Activated CD4-positive, alpha-beta T cell treated with anti-CD3 and anti-CD28 coated beads, Interleukin-10, Interleukin-2, amounts not matched to agents 100 ng/mL and 50 ng/mL, durations not matched to agents 16 hours and 8 hours (primary cell): ENCODE measurements around the gene METTL22.

Experiments used
- DNase-seq: peaks from one replicate; pipeline ENCODE4 v3.0.0-alpha.2; 2020

Gene METTL22

GRCh38 chr16:8594149-8594666, 27.3 kb upstream of the METTL22 start:
- DNase-seq: no peak

- DNase-seq: no peak
Observed at GRCh38 chr16:8595783-8596182, 25.7 kb upstream of the METTL22 start.

DNA sequence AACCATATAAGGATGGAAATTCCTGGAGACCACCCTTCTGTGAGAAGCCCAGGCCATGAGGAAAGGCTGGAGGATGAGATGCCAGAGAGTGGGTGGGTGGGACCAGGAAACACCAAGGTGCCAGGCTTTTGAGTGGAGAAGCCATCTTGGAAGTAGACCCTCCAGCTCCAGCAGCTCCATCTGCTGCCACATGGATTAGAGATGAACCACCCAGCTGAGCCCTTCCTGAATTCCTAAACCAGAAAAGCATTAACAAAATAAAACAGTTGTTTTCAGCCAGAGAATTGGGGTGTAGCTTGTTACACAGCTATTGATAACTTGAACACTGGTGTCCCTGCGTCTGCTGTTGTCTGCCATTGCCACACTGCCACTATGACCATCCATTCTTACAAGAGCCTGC, 24.9 kb upstream of the METTL22 start:
- no peak for DNase-seq

GRCh38 chr16:8600144-8600775, 21.2 kb upstream of the METTL22 start:
- DNase-seq: no peak

DNA sequence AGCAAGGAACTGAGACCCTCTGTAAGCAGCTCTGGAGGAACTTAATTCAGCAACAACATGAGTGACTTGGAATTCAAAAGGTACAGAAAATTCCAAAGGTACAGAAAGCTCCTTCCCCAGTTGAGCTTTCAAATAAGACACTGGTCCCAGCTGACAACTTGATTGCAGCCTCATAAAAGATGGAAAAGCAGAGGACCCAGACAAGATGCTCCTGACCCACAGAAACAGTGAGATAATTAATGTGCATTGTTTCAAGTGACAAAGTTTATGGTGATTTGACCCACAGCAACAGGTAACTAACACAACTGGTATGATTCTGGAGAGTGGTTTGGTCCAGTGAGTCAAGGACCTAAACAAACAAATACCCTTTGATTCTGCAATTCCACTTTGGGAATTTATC, 15.9 kb upstream of the METTL22 start:
- no peak for DNase-seq

DNA sequence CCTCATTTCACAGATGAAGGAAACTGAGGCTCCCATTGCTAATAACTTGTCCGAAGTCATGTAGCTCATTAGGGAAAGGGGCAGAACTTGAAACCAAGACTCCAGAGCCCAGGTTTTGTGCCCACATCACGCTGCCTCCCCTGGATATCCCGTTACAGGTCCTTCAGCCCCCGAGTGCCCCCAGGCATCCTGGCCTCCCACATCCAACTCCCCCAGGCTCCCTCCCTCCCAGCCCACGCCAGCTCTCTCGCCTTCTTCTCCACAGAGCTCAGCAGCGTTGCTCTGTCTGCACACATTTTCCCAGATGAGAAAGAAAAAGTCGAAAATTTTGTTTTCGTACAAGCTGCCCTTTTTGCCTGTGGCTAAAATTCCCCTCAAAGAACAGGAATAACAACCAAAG, 14.3 kb upstream of the METTL22 start:
- no peak for DNase-seq

DNA sequence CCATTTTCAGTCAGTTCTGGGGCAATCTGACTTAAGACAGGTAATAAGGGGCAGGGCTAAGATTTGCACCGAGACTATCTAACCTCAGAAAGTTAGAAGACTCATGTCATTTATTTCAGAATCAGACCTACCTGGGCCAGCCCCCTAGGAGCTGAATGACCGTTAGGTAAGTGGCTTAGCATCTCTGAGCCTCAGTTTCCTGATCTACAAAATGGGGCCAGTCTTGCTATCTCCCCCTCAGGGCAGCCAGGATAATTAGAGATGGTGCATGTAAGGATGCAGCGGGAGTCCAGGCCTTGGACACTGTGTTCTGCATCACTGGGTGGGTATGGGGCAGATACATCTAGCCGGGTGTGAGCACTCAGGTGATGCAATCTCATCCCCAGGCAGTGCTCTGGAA, 10.4 kb upstream of the METTL22 start:
- DNase-seq: no peak

- no peak for DNase-seq
Observed at GRCh38 chr16:8611886-8612600, 9.5 kb upstream of the METTL22 start.

GRCh38 chr16:8614435-8615029, 7.0 kb upstream of the METTL22 start:
- no peak for DNase-seq

DNA sequence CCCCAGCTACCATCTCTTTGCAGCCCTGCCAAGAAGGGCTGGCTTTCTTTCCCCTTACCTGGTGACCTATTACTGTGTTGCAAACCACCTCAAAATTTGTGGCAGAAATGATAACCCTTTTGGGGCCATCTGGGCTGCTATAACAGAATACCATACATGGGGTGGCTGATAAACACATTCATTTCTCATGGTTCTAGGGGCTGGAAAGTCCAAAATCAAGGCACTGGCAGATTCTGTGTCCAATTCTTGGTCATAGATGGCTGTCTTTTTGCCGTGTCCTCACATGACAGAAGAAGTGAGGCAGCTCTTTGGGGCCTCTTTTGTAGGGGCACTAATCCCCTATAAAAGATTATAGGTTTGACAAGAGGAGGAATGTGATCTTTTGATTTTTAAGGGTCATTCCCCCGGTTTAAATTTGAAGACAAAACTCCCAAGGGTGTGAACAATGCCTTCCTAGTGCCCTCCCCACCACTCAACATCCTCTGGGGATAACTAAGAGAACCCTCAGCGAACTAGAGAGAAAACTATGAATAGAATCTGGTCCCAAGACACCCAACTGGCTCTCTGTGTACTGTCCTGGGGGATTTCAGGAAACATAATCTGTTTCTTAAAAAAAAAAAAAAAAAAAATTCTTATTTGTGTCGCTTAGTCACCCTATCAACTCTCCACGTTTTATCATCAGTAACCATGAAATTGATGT, 1.7 kb upstream of the METTL22 start:
- DNase-seq: no peak

DNA sequence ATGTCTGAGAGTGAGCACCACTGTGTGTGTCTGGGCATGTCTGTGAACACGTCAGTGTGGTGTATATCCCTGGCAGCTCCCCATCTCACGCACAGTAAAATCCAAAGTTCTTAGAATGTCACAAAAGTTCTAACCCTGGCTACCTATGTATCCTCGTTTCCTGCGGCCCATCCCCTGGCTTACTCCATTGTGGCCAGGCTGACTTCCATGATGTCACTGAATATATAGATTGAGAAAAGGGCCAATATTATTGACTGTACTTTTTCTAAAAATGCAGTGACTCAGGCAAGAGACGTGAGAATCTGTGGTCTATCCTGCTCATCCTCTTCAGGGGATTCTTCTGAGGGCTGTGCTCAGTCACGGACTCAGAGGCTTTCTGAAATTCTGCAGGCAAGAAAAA, 963 bp upstream of the METTL22 start:
- DNase-seq: no peak

GRCh38 chr16:8621222-8621571, 301 bp upstream of the METTL22 start:
- no peak for DNase-seq

DNA sequence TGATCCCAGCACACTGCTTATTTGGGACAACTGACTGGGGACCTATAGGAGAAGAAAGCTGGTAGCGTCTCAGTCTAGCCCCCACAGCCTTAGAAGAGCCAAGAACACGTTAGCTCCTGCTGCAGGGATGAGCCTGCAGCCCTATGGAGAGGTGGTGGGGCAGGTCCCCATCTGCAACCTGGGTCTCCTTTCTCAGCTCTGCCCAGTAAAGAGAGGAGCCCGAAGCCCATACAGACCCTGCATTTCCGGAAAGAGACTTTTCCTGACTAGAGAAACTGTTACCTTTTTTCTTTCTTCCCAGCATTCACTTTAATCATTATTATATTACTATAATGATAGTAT, 788 bp downstream of the METTL22 start:
- DNase-seq: peak; percentile 5

- DNase-seq: no peak
Observed at GRCh38 chr16:8623634-8624033, 2.1 kb downstream of the METTL22 start.

DNA sequence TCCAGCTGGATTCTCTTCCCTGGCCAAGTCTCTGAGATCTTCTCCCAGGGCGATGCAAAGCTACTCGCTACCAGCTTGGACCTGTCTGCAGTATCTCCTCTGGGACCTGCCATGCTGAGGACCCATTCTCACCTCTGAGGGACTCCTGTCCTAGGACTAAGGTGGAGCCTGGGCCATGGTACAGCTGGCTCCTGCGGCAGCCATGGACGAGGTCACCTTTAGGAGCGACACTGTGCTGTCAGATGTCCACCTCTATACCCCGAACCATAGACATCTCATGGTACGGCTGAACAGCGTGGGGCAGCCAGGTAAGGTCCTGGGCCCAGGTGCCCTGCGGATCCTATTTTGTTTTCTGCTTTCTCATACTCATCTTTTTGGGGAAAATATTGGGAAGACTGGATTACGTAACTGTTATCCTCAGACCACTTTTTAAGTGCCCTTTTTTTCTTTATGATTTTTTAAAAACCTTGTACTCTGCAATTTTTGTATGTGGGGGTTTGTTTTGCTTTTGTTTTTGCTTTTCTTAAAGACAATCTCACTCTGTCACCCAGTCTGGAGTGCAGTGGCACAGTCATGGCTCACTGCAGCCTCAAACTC, 4.1 kb downstream of the METTL22 start:
- DNase-seq: no peak

DNA sequence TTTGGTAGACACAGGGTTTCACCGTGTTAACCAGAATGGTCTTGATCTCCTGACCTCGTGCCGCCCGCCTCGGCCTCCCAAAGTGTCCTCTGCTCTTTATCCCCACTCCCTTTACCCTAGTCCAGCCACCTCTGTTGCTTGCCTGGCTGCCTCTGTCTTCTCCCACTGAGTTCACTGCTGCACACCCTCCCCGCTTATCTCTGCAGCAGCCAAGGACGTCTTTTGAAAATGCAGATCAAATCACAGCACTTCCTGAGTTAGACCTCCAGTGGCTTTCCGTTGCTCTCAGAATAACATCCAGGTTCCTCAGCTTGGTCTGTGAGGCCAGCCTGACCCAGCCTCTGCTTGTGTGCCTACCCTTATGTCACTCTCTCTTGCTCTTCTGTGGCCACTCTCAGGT, 5.4 kb downstream of the METTL22 start:
- no peak for DNase-seq

DNA sequence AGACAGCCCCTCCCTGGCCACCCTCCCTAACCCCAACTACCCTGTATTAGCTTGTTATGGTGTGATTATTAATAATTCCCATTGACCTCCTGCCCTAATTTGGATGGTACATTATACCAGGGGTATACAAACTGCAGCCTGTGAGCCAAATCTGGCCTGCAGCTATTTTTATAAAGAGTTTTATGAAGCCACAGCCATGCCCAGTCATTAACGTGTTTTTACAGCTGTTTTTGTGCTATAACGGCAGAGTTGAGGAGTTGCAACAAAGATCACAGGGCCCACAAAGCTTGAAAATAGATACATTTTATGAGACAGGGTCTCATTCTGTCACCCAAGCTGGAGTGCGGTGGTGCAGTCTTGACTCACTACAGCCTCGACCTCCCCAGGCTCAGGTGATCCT, 6.0 kb downstream of the METTL22 start:
- DNase-seq: no peak

GRCh38 chr16:8628981-8629725, 7.7 kb downstream of the METTL22 start:
- DNase-seq: no peak

DNA sequence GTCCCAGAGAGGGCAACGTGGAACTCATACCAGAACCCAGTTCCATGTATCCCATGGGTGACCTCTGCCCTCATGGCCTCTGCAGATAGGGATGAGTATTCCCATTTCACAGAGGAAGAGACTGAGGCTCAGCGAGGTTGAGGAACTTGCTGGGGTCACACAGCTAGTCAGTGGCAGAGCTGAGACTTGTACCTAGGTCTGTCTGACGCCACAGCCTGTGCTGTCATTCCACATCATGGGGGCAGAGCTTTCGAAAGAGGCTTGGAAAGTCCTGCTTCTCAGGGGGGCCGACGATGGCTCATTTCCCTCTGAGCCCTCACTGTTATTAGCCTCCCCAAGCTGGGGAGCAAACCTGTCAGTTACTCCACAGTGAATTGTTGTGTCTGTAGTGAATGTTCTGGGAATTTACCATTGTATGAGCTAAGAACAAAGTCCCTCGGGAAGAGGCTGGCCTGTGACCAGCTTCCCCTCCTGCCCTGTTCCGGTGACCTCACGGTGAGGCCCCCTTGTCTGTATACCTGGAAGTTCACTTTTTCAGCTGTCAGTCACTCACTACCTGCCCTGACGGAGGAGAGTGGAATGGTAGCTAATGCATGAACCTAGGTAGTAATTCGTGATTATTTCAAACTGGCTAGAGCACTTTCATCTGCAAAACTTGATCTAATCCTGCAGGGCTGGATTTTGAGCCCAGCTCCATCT, 8.9 kb downstream of the METTL22 start:
- no peak for DNase-seq

DNA sequence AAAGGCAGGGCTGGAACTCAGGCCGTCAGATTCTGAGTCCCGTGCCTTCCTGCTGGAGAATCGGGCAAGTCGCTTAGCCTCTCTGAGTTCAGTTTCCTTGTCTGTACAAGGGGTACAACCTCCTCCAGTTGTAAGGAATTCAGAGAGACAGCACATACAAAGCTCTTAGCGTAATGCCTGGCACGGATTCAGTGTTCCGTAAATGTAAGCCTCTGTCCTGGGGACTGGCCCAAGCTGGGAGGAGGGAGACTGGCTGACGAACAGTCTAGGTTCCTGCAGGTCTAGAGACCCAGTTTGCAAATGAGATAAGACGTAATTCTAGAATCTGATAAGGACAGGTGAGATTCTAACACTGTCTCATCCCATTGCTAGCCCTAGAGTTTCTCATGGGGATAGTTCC, 9.9 kb downstream of the METTL22 start:
- no peak for DNase-seq

GRCh38 chr16:8631818-8632465, 10.4 kb downstream of the METTL22 start:
- no peak for DNase-seq
